Upper lobe of left lung (tissue), 6 donors: ENCODE measurements around the gene SNTG2. TPM values are rescaled to one million over a fixed set of nuclear protein-coding genes. Genes with fewer than 3 reads are reported as not detected.

ENCODE experiments used
- ATAC-seq, 2 donors: fragments of 200-7000 bp; cut with Tn5 transposase; one replicate each; pipeline ENCODE4 v1.9.1; 2022; ENCODE audit warnings: mild to moderate bottlenecking in 2 of 2, moderate library complexity in 2 of 2; ENCODE audit not compliant: low FRiP score in 2 of 2
- DNase-seq, 2 donors: peaks; one replicate each; pipeline ENCODE4 v3.0.0-alpha.2; 2019 to 2020
- H3K27ac ChIP-seq, 4 donors: fragments of 200-600 bp; sonication (generic); one replicate each; pipeline ENCODE4 v1.5.1; 2016 to 2019
- H3K27me3 ChIP-seq, 4 donors: fragments of 200-600 bp; sonication (generic); one replicate each; pipeline ENCODE4 v1.5.1; 2017 to 2019
- H3K36me3 ChIP-seq, 4 donors: fragments of 200-600 bp; sonication (generic); one replicate each; pipeline ENCODE4 v1.5.1; 2016 to 2019
- H3K4me1 ChIP-seq, 4 donors: fragments of 200-600 bp; sonication (generic); one replicate each; pipeline ENCODE4 v1.5.1; 2018 to 2019
- H3K4me3 ChIP-seq, 4 donors: fragments of 200-600 bp; sonication (generic); one replicate each; pipeline ENCODE4 v1.5.1; 2017 to 2019; ENCODE audit warnings: mild to moderate bottlenecking in 2 of 4, moderate library complexity in 1 of 4
- H3K9me3 ChIP-seq, 4 donors: fragments of 200-600 bp; sonication (generic); one replicate each; pipeline ENCODE4 v1.5.1; 2018 to 2019
- EP300 ChIP-seq, 4 donors: sonication (generic); formaldehyde crosslinking; IDR thresholded peaks; one replicate each; pipeline ENCODE4 v1.5.1; 2017; ENCODE audit warnings: antibody characterized with exemption in 4 of 4, control low read depth in 2 of 4
- POLR2A ChIP-seq, 4 donors: fragments of 450-650 bp; IDR thresholded peaks; one replicate each; pipeline ENCODE4 v1.5.1; 2016 to 2017; ENCODE audit warnings: antibody characterized with exemption in 4 of 4, mild to moderate bottlenecking in 2 of 4
- POLR2AphosphoS5 ChIP-seq, 2 donors: sonication (generic); formaldehyde crosslinking; IDR thresholded peaks; one replicate each; pipeline ENCODE4 v1.5.1; 2017; ENCODE audit warnings: antibody characterized with exemption in 2 of 2
- WGBS, 2 donors: methylation state at CpG; one replicate each; pipeline ENCODE4 v1.1.5; 2017 to 2018; 5-methylcytosine and 5-hydroxymethylcytosine counted together
- total RNA-seq, 6 donors: library from RNA; depleted of rRNA in 4 of 6; stranded (reverse); fragments of >200 nt in 4 of 6; gene quantifications; one replicate each; pipeline versions ENCODE4 v1.1.0 to v1.2.1, GENCODE V29; 2016 to 2021
- TF ChIP-seq, protein P1 (sequence below), 6 experiments: fragments of 450-650 bp in 4 of 6; fragments of 200-600 bp in 2 of 6; sonication (generic) in 2 of 6; IDR thresholded peaks; one replicate each; pipeline ENCODE4 v1.5.1; 2016 to 2019; ENCODE audit warnings: antibody characterized with exemption in 6 of 6
- donor health status: DM: no; HTN: no; CAD: no; lungs with moderate emphysema.
- donor health status: DM: no; HTN: yes; CAD: no; lungs with severe emphysema.

Gene SNTG2
- total RNA-seq, 6 donors from 2014 or later = 1.1 to 13.6 (median 3.0) TPM

DNA sequence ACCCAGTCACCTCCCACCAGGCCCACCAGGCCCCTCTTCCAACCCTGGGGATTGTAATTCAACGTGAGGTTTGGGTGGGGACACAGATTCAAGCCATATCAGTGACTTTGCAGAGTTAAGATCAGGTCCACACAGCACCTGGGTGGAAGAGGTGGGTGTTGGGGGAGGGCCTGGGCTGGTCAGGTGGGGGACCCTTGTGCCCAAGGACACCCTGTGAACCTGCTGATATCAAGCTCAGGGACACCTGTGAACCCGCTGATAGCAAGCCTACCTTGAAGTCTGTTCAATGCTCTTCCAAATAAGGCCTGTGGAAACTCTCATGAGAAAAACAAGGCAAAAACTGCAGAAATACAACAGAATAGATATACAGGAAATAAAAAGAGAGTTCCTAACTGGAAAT lies 442.7 kb downstream of the SNTG2 start:
- no peak for ATAC-seq
- Histone ChIP-seq H3K4me1 (no peaks in the 10 kb centered on the region), H3K4me3 (no peak overlapping the region), H3K27me3 (no peaks in the 10 kb centered on the region), H3K27ac (no peak overlapping the region), H3K9me3 (no peaks in the 10 kb centered on the region), H3K36me3 (no peaks in the 10 kb centered on the region)
- WGBS, 2 donors = 89 to 92% methylated on average over 2 of the region's 2 CpGs
- TF ChIP-seq EP300 (IDR thresholded peaks at IDR 0.05) (no peak), POLR2AphosphoS5 (IDR thresholded peaks at IDR 0.05) (no peak), POLR2A (IDR thresholded peaks at IDR 0.05) (no peak)
- TF ChIP-seq, protein P1, sequence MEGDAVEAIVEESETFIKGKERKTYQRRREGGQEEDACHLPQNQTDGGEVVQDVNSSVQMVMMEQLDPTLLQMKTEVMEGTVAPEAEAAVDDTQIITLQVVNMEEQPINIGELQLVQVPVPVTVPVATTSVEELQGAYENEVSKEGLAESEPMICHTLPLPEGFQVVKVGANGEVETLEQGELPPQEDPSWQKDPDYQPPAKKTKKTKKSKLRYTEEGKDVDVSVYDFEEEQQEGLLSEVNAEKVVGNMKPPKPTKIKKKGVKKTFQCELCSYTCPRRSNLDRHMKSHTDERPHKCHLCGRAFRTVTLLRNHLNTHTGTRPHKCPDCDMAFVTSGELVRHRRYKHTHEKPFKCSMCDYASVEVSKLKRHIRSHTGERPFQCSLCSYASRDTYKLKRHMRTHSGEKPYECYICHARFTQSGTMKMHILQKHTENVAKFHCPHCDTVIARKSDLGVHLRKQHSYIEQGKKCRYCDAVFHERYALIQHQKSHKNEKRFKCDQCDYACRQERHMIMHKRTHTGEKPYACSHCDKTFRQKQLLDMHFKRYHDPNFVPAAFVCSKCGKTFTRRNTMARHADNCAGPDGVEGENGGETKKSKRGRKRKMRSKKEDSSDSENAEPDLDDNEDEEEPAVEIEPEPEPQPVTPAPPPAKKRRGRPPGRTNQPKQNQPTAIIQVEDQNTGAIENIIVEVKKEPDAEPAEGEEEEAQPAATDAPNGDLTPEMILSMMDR (IDR thresholded peaks at IDR 0.05) = no peak
- DNase-seq = no peak

DNA sequence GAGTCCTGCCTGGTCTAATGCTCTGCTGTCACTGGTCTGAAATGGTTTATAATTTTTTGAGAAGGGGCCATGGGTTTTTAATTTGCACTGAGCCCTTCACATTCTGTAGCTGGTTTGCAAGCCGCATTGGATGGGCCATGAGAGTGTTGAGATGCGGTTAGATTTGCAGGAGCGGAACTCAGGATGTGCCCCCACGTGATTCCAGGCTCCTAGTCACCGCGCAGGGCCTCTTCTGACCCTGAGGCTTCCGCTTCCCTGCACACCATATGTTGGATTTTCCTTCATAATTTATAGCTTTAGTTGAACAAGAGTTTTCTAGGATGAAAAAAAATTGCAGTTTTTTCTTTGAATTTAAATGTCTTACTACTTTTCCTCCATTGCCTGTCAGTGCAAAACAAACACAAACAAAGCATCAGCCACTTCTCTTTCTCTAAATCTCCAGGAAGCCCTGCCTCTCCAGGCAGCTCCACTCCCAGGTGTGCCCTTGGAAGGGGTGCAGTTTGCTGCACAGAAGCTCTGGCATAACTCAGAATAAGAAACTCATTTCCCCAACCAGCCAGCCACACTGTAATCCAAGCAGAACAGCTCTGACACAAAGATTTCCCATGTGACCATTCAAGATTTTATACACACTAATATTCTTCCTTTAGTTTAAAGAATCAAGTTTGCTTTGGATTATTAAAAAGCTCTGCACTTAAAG lies 444.2 kb downstream of the SNTG2 start:
- H3K4me1 ChIP-seq = no peaks in the 10 kb centered on the region
- H3K9me3 ChIP-seq = no peaks in the 10 kb centered on the region
- ATAC-seq (no peak), DNase-seq (no peak)
- no peaks in the 10 kb centered on the region for H3K27me3 ChIP-seq
- WGBS, 2 donors = 90 to 92% methylated on average over 7 of the region's 7 CpGs
- H3K27ac ChIP-seq = no peak overlapping the region
- no peaks in the 10 kb centered on the region for H3K36me3 ChIP-seq
- no peak overlapping the region for H3K4me3 ChIP-seq
- TF ChIP-seq, protein P1 (IDR thresholded peaks at IDR 0.05) = no peak
- TF ChIP-seq EP300 (IDR thresholded peaks at IDR 0.05) (no peak), POLR2A (IDR thresholded peaks at IDR 0.05) (no peak), POLR2AphosphoS5 (IDR thresholded peaks at IDR 0.05) (no peak)

DNA sequence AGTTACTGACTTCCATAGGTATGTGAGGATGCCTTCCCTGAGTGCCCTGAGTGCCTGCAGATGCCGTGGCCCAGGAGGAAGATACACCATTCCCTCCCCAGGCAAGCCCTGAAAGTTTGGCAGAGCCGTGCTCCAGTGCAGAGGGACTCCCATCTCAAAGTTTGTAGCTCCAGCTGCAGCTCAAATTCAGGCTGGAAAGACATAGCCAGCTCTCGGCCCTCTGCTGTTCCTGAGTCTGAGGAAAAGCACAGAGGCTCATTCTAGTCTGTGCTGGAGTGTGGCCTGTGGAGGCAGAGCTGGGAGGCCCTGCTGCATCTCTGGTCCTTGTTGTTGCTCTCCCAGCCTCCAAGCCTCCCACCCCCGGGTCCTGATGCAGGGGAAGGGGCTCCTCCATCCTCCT lies 446.7 kb downstream of the SNTG2 start:
- WGBS, 2 donors = 70 to 82% methylated on average over 2 to 4 of the region's 4 CpGs
- TF ChIP-seq EP300 (IDR thresholded peaks at IDR 0.05) (no peak), POLR2AphosphoS5 (IDR thresholded peaks at IDR 0.05) (no peak), POLR2A (IDR thresholded peaks at IDR 0.05) (no peak)
- TF ChIP-seq, protein P1 (IDR thresholded peaks at IDR 0.05) = no peak
- Histone ChIP-seq H3K36me3 (no peaks in the 10 kb centered on the region), H3K9me3 (no peaks in the 10 kb centered on the region), H3K4me1 (no peaks in the 10 kb centered on the region), H3K4me3 (no peak overlapping the region), H3K27me3 (no peaks in the 10 kb centered on the region), H3K27ac (no peak overlapping the region)
- no peak for DNase-seq
- no peak for ATAC-seq

DNA sequence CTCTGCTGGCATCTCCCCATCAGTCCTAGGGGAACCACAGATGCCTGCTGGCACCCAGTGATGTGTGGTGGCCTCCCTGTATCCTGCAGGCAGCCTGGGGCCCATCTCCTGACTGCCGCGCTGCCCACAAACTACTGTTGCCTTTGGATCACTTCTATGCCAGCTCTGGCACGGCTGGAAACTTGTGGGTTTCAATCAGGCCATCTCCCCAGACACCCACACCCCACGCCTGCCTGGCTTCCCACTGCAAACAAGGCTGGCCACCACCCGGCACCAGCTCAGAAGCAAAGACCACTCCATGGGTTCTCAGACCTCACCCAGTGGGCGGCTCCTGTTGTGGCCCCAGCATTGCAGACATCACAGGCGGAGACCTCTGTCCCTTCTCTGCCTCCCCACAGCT lies 447.5 kb downstream of the SNTG2 start:
- no peak for ATAC-seq
- Histone ChIP-seq H3K4me3 (no peak overlapping the region), H3K4me1 (no peaks in the 10 kb centered on the region), H3K27me3 (no peaks in the 10 kb centered on the region), H3K27ac (no peak overlapping the region), H3K9me3 (no peaks in the 10 kb centered on the region), H3K36me3 (no peaks in the 10 kb centered on the region)
- WGBS, 2 donors = 92 to 94% methylated on average over 5 to 7 of the region's 7 CpGs
- TF ChIP-seq, protein P1 (IDR thresholded peaks at IDR 0.05) = no peak
- TF ChIP-seq POLR2A (IDR thresholded peaks at IDR 0.05) = no peak
- TF ChIP-seq EP300 (IDR thresholded peaks at IDR 0.05) = no peak
- TF ChIP-seq POLR2AphosphoS5 (IDR thresholded peaks at IDR 0.05) = no peak
- no peak for DNase-seq
